Neural progenitor cell (in vitro differentiated cells): Measurements from ENCODE around the gene FAF1. TPM values are rescaled to one million over a fixed set of nuclear protein-coding genes. Genes with fewer than 3 reads are reported as not detected.
"Not testable (repeated sequence)": the region's sequence is repeated elsewhere in the genome, so short reads cannot be mapped to it uniquely, and the experiment has no call there.

Experiments used
- DNase-seq: peaks from one replicate; pipeline ENCODE4 v3.0.0-alpha.2; 2016; ENCODE audit warnings: low spot score
- H2AFZ ChIP-seq: fragments of 200-600 bp; sonication (generic); replicated peaks from 2 replicates; pipeline ENCODE4 v1.6.1; 2016; ENCODE audit warnings: antibody characterized with exemption
- H3F3A ChIP-seq: fragments of 200-600 bp; sonication (generic); 2 replicates; pipeline ENCODE4 v1.6.1; 2016; ENCODE audit warnings: antibody characterized with exemption, low read depth
- H3K27ac ChIP-seq: fragments of 200-600 bp; sonication (generic); 2 replicates; pipeline ENCODE4 v1.5.1; 2016; ENCODE audit warnings: mild to moderate bottlenecking
- H3K27me3 ChIP-seq: fragments of 200-600 bp; sonication (generic); 2 replicates; pipeline ENCODE4 v1.6.1; 2016; ENCODE audit warnings: mild to moderate bottlenecking, moderate library complexity
- H3K36me3 ChIP-seq: fragments of 200-600 bp; sonication (generic); 2 replicates; pipeline ENCODE4 v1.5.1; 2016
- H3K4me1 ChIP-seq: fragments of 200-600 bp; sonication (generic); 2 replicates; pipeline ENCODE4 v1.6.1; 2016; ENCODE audit warnings: mixed run types
- H3K4me2 ChIP-seq: fragments of 200-600 bp; sonication (generic); 2 replicates; pipeline ENCODE4 v1.6.1; 2016
- H3K4me3 ChIP-seq: fragments of 200-600 bp; sonication (generic); 2 replicates; pipeline ENCODE4 v1.5.1; 2016
- H3K79me2 ChIP-seq: fragments of 200-600 bp; sonication (generic); 2 replicates; pipeline ENCODE4 v1.6.1; 2016; ENCODE audit warnings: low read depth
- H3K9ac ChIP-seq: fragments of 200-600 bp; sonication (generic); 2 replicates; pipeline ENCODE4 v1.6.1; 2016
- H3K9me3 ChIP-seq: fragments of 200-600 bp; sonication (generic); 2 replicates; pipeline ENCODE4 v1.5.1; 2016; ENCODE audit warnings: low read depth
- H4K20me1 ChIP-seq: fragments of 200-600 bp; sonication (generic); 2 replicates; pipeline ENCODE4 v1.6.1; 2016; ENCODE audit warnings: low read depth
- H3K27ac Mint-ChIP-seq: 3 replicates; pipeline ENCODE4 v1.8.0; 2021; ENCODE audit warnings: mixed read lengths
- H3K27me3 Mint-ChIP-seq: 2 replicates; pipeline ENCODE4 v1.8.0; 2022; ENCODE audit warnings: low read depth, mild to moderate bottlenecking, inconsistent platforms, moderate library complexity, mixed read lengths; ENCODE audit not compliant: insufficient read depth
- H3K36me3 Mint-ChIP-seq: 3 replicates; pipeline ENCODE4 v1.8.0; 2021; ENCODE audit warnings: mixed read lengths
- H3K4me1 Mint-ChIP-seq: 3 replicates; pipeline ENCODE4 v1.8.0; 2021; ENCODE audit warnings: mixed read lengths
- H3K4me3 Mint-ChIP-seq: 3 replicates; pipeline ENCODE4 v1.8.0; 2021; ENCODE audit warnings: mild to moderate bottlenecking, moderate library complexity, mixed read lengths
- H3K9me3 Mint-ChIP-seq: 3 replicates; pipeline ENCODE4 v1.8.0; 2020; ENCODE audit warnings: mixed read lengths
- EZH2 ChIP-seq: fragments of 200-600 bp; sonication (generic); IDR thresholded peaks from 2 replicates; pipeline ENCODE4 v1.6.1; 2017; ENCODE audit warnings: antibody characterized with exemption, mild to moderate bottlenecking, moderate library complexity
- EZH2phosphoT487 ChIP-seq: fragments of 200-600 bp; sonication (generic); IDR thresholded peaks from 2 replicates; pipeline ENCODE4 v1.6.1; 2017; ENCODE audit warnings: antibody characterized with exemption
- total RNA-seq: library from RNA; depleted of rRNA; stranded (reverse); fragments of >200 nt; gene quantifications from 2 replicates; pipeline ENCODE4 v1.2.3, GENCODE V29; 2015; ENCODE audit warnings: low replicate concordance
- TF ChIP-seq, protein P1 (sequence below): fragments of 200-600 bp; sonication (generic); IDR thresholded peaks from 2 replicates; pipeline ENCODE4 v1.5.1; 2017; ENCODE audit warnings: antibody characterized with exemption, mild to moderate bottlenecking

The FAF1 gene
- total RNA-seq, 1 donor from 2014 or later, result 103 TPM

DNA sequence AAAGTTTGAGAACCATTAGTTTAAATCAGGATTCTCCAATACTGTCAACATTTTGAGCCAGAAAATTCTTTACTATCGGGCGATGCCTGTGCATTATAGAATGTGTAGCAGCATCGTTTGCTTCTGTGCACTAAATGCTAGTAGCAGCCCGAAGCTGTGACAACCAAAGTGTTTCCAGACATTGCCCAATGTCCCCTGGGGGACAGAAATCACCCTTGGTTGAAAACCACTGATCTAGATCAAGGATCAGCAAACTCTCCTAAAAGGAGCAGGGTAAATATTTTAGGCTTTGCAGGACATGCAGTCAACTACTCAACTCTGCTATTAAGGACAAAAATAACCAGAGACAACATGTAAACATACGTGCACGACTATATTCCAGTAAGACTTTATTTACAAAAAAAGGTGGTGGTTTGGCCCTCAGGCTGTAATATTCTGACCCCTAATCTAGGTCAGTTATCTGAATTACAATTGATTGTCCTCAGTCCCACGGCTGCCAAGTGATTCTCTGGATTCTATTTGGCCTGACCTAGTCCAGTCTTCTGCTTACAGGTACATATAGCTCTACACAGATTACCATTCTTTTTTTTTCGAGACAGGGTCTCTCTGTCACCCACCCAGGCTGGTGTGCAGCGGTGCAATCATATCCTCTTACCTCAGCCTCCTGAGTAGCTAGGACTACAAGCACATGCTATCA, 10.6 kb downstream of the FAF1 start:
- no peak overlapping the region for H3K27ac ChIP-seq
- no peaks in the 10 kb centered on the region for H3K36me3 ChIP-seq
- no peaks in the 10 kb centered on the region for H3K27me3 ChIP-seq
- no peak overlapping the region for H3K4me3 Mint-ChIP-seq
- no peaks in the 10 kb centered on the region for H3K4me1 Mint-ChIP-seq
- H3F3A ChIP-seq, result no peaks in the 10 kb centered on the region
- H3K4me1 ChIP-seq, result no peaks in the 10 kb centered on the region
- TF ChIP-seq EZH2phosphoT487, result no peak
- TF ChIP-seq, protein P1, sequence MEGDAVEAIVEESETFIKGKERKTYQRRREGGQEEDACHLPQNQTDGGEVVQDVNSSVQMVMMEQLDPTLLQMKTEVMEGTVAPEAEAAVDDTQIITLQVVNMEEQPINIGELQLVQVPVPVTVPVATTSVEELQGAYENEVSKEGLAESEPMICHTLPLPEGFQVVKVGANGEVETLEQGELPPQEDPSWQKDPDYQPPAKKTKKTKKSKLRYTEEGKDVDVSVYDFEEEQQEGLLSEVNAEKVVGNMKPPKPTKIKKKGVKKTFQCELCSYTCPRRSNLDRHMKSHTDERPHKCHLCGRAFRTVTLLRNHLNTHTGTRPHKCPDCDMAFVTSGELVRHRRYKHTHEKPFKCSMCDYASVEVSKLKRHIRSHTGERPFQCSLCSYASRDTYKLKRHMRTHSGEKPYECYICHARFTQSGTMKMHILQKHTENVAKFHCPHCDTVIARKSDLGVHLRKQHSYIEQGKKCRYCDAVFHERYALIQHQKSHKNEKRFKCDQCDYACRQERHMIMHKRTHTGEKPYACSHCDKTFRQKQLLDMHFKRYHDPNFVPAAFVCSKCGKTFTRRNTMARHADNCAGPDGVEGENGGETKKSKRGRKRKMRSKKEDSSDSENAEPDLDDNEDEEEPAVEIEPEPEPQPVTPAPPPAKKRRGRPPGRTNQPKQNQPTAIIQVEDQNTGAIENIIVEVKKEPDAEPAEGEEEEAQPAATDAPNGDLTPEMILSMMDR, result no peak
- TF ChIP-seq EZH2, result no peak
- H3K4me3 ChIP-seq, result no peak overlapping the region
- peaks cover 15% of the 10 kb centered on the region for H4K20me1 ChIP-seq
- no peaks in the 10 kb centered on the region for H3K9me3 ChIP-seq
- H3K9ac ChIP-seq, result no peak overlapping the region
- peaks cover 86% of the 10 kb centered on the region for H3K79me2 ChIP-seq
- no peak overlapping the region for H3K27ac Mint-ChIP-seq
- peaks cover 8% of the 10 kb centered on the region for H3K36me3 Mint-ChIP-seq
- peaks cover 9% of the 10 kb centered on the region for H3K9me3 Mint-ChIP-seq
- no peak overlapping the region for H2AFZ ChIP-seq
- DNase-seq, result no peak
- H3K27me3 Mint-ChIP-seq, result peaks cover 2% of the 10 kb centered on the region
- no peak overlapping the region for H3K4me2 ChIP-seq

DNA sequence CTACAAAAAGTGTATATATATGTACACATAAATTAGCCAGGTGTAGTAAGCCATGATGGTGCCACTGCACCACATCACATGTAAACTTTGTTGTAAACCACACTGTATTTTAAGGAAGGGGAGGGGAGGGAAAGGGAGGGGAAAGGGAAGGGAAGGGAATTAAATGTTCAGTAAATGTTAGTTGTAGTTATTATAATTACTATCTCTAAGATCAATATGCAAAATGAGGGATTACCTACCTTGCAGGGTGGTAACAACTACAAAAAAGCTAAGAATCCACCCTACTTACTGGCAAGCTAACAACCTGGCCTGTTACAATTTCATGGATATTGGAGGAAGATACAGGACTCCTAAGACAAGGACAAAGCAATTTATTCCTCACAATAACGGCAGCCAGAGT, 17.7 kb downstream of the FAF1 start:
- H3F3A ChIP-seq, result no peaks in the 10 kb centered on the region
- H4K20me1 ChIP-seq, result peaks cover 16% of the 10 kb centered on the region
- Mint-ChIP-seq H3K9me3 (no peaks in the 10 kb centered on the region), H3K4me1 (no peaks in the 10 kb centered on the region), H3K27ac (no peak overlapping the region), H3K4me3 (no peak overlapping the region), H3K27me3 (peaks cover 3% of the 10 kb centered on the region), H3K36me3 (peaks cover 2% of the 10 kb centered on the region)
- no peak for DNase-seq
- H3K27ac ChIP-seq, result no peak overlapping the region
- TF ChIP-seq EZH2phosphoT487 (no peak), EZH2 (no peak)
- TF ChIP-seq, protein P1, result no peak
- no peaks in the 10 kb centered on the region for H3K4me1 ChIP-seq
- H3K9me3 ChIP-seq, result no peaks in the 10 kb centered on the region
- peaks cover 88% of the 10 kb centered on the region for H3K79me2 ChIP-seq
- no peaks in the 10 kb centered on the region for H3K27me3 ChIP-seq
- H3K36me3 ChIP-seq, result no peaks in the 10 kb centered on the region
- no peak overlapping the region for H2AFZ ChIP-seq
- H3K9ac ChIP-seq, result no peak overlapping the region
- no peak overlapping the region for H3K4me3 ChIP-seq
- no peak overlapping the region for H3K4me2 ChIP-seq

DNA sequence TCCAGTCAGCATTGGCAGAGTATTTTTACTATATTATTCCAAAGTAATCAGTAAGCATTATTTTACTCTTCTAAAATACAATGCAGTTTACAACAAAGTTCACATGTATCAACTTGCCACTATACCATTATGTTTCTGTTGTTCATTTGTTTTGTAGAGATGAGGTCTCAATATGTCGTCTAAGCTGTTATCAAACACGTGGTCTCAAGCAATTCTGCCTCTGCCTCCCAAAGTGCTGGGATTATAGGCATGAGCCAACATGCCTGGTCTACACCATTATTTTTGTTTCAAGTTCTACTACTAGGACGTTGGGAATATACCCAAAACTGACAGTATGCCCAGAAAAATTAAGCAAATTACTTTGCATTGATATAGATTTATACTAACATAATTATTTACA, 19.8 kb downstream of the FAF1 start:
- Histone ChIP-seq H3K4me3 (no peak overlapping the region), H2AFZ (no peak overlapping the region), H3K4me2 (no peak overlapping the region), H3K27me3 (no peaks in the 10 kb centered on the region), H3K9me3 (no peaks in the 10 kb centered on the region), H3K4me1 (no peaks in the 10 kb centered on the region), H4K20me1 (peaks cover 11% of the 10 kb centered on the region), H3F3A (no peaks in the 10 kb centered on the region), H3K9ac (no peak overlapping the region), H3K27ac (no peak overlapping the region), H3K79me2 (peaks cover 87% of the 10 kb centered on the region), H3K36me3 (no peaks in the 10 kb centered on the region)
- DNase-seq, result no peak
- Mint-ChIP-seq H3K27me3 (peaks cover 3% of the 10 kb centered on the region), H3K36me3 (peaks cover 2% of the 10 kb centered on the region), H3K9me3 (no peaks in the 10 kb centered on the region), H3K4me1 (no peaks in the 10 kb centered on the region), H3K27ac (no peak overlapping the region), H3K4me3 (no peak overlapping the region)
- no peak for TF ChIP-seq EZH2

DNA sequence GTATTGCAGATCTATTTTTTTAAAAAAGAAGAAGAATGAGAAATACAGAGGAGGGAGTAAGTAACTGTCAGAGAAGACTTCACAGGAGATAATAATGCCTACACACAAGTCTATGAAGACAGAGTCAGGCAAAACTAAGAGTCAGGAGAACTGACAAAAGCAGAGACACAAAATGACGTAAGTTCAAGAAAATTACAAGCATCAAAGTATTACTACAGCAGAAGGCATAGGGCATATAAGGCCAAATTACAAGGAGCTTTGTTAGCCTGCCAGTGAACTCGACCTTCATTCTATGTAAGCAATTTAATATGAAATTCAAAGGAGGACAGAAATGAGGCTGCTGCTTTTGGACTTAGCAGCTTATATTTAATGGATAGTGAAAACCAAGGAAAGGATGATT, 23.7 kb downstream of the FAF1 start:
- H3K36me3 Mint-ChIP-seq, result no peaks in the 10 kb centered on the region
- no peak overlapping the region for H3K4me2 ChIP-seq

DNA sequence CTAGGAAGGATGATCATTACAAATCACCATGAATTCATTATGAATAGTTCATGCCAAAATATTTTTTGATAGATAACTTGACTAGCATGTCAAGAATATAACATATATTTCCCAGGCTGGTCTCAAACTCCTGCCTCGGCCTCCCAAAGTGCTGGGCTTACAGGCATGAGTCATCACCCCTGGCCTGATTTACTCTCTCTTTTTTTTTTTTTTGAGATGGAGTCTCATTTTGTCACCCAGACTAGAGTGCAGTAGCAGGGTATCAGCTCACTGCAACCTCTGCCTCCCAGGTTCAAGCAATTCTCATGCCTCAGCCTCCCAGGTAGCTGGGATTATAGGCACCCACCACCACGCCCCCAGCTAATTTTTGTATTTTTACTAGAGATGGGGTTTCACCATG, 24.8 kb downstream of the FAF1 start:
- H3K27me3 Mint-ChIP-seq, H3K9me3 Mint-ChIP-seq, H3K36me3 Mint-ChIP-seq, H3K9me3 ChIP-seq, DNase-seq, H3F3A ChIP-seq, H3K4me2 ChIP-seq, H2AFZ ChIP-seq, H3K36me3 ChIP-seq, H4K20me1 ChIP-seq, H3K4me3 Mint-ChIP-seq, H3K4me1 Mint-ChIP-seq, H3K27me3 ChIP-seq, H3K4me3 ChIP-seq, H3K9ac ChIP-seq, H3K27ac ChIP-seq, H3K4me1 ChIP-seq, H3K27ac Mint-ChIP-seq: not testable (repeated sequence)
- peaks cover 54% of the 10 kb centered on the region for H3K79me2 ChIP-seq

More for the DNA sequence above, 23.7 kb downstream of the FAF1 start:
- TF ChIP-seq EZH2phosphoT487 (no peak), EZH2 (no peak)
- TF ChIP-seq, protein P1, result no peak
- H3K9me3 ChIP-seq, result no peaks in the 10 kb centered on the region
- H4K20me1 ChIP-seq, result peaks cover 4% of the 10 kb centered on the region
- H3K4me3 ChIP-seq, result no peak overlapping the region
- Mint-ChIP-seq H3K4me1 (no peaks in the 10 kb centered on the region), H3K4me3 (no peak overlapping the region), H3K27ac (no peak overlapping the region), H3K27me3 (peaks cover 3% of the 10 kb centered on the region), H3K9me3 (no peaks in the 10 kb centered on the region)
- peaks cover 59% of the 10 kb centered on the region for H3K79me2 ChIP-seq
- H3K27ac ChIP-seq, result no peak overlapping the region
- no peaks in the 10 kb centered on the region for H3K4me1 ChIP-seq
- DNase-seq, result no peak
- H3K36me3 ChIP-seq, result no peaks in the 10 kb centered on the region
- H2AFZ ChIP-seq, result no peak overlapping the region
- H3K27me3 ChIP-seq, result no peaks in the 10 kb centered on the region
- H3F3A ChIP-seq, result no peaks in the 10 kb centered on the region
- H3K9ac ChIP-seq, result no peak overlapping the region
